ENCODE measurements around the gene TFCP2L1. TPM values are rescaled to one million over a fixed set of nuclear protein-coding genes. Genes with fewer than 3 reads are reported as not detected.
"Not testable (repeated sequence)": the region's sequence is repeated elsewhere in the genome, so short reads cannot be mapped to it uniquely, and the experiment has no call there.

Gene TFCP2L1
- total RNA-seq, 2 experiments from 2014 or later: 0.03 to 0.06 TPM

GRCh38 chr2:121227381-121228144 lies 57.4 kb downstream of the TFCP2L1 start:
- DNase-seq; H3K36me3 Mint-ChIP-seq; H3K4me3 Mint-ChIP-seq; H3K27ac Mint-ChIP-seq; H3K27me3 Mint-ChIP-seq; H3K9me3 Mint-ChIP-seq; POLR2A ChIA-PET; H3K4me1 Mint-ChIP-seq; ATAC-seq (ENCODE audit: low read depth): not testable (repeated sequence)

- H3K27ac Mint-ChIP-seq; H3K27me3 Mint-ChIP-seq; H3K4me1 Mint-ChIP-seq; H3K9me3 Mint-ChIP-seq; H3K36me3 Mint-ChIP-seq; H3K4me3 Mint-ChIP-seq; POLR2A ChIA-PET; DNase-seq; ATAC-seq (ENCODE audit: low read depth): not testable (repeated sequence)
Measured at GRCh38 chr2:121225681-121226080, 59.3 kb downstream of the TFCP2L1 start.

DNA sequence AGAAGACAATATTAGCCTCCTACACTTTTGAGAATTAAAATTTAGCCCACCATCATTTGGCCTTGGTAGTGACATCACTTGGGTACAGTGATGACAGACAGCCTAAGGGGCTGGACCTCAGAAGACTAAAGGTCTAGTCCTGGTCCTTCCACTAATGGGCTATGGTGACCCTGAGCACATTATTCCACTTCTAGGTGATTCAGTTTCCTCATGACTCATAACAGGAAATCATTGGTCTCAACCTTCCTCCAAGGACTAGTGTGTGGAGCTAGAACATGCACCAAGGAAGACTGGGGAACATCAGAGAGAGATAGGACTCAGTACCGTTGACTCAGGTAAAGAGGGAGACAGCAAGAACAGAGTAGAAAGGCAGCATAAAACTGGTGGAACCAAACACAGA lies 64.0 kb downstream of the TFCP2L1 start:
- POLR2A ChIA-PET: no interaction called here
- Mint-ChIP-seq H3K4me3 (no peak overlapping the region), H3K27me3 (peaks cover 8% of the 10 kb centered on the region), H3K27ac (no peak overlapping the region), H3K4me1 (no peaks in the 10 kb centered on the region), H3K36me3 (no peaks in the 10 kb centered on the region), H3K9me3 (no peaks in the 10 kb centered on the region)
- DNase-seq (no peak), ATAC-seq (ENCODE audit: low read depth) (no peak)

DNA sequence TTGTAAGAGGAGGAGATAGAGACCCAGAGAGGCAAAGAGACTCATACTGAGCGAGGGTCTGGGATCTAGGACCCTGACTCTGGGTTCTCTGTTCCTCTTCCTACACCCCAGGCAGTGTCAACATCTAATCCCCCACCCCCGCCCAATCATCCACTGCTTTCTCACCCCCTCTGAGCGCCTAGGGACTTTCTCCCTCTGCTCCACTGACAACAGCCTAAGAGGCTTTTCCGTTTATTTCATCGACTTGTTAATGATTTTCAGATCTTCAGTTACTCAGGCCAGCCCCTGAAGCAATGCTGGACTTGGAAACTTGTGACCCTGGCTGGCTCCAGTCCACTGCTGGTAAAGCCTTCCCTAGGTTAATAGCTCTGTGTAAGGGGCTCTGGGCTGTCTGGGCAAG lies 65.1 kb downstream of the TFCP2L1 start:
- H3K27ac Mint-ChIP-seq: no peak overlapping the region
- no peaks in the 10 kb centered on the region for H3K36me3 Mint-ChIP-seq
- DNase-seq (no peak), ATAC-seq (ENCODE audit: low read depth) (no peak)
- H3K4me1 Mint-ChIP-seq: no peaks in the 10 kb centered on the region
- peaks cover 8% of the 10 kb centered on the region for H3K27me3 Mint-ChIP-seq
- H3K4me3 Mint-ChIP-seq: no peak overlapping the region
- H3K9me3 Mint-ChIP-seq: no peaks in the 10 kb centered on the region
- POLR2A ChIA-PET: no interaction called here

DNA sequence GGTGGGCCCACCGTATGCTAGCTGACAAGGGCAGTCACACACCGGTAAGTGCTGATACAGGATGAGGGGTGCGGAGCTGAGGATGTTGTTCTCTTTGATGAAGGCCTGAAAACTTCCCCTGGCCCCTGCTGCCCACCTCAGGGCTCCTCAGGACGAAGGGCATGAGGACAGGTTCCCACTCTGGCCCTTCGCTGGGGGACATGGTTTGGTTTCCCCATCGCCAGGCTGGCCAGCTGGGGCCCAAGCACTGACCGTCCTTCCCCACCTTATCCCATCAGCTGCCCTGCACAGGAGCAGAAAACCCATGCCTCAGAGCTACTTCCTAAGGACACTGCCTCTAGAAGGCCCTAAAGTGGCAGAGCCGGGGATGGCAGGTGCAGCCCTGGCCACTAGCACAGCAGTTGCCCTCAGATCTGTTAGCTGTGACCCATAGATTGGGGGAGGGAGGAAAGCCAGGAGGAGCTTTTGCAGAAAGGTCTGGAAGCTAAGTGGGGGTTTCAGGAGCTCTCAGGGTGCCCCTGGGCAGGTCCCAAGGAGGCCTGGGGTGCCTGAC lies 66.5 kb downstream of the TFCP2L1 start:
- no peak overlapping the region for H3K27ac Mint-ChIP-seq
- no peaks in the 10 kb centered on the region for H3K4me1 Mint-ChIP-seq
- peaks cover 8% of the 10 kb centered on the region for H3K27me3 Mint-ChIP-seq
- DNase-seq (no peak), ATAC-seq (ENCODE audit: low read depth) (no peak)
- POLR2A ChIA-PET: no interaction called here
- no peak overlapping the region for H3K4me3 Mint-ChIP-seq
- no peaks in the 10 kb centered on the region for H3K36me3 Mint-ChIP-seq
- no peaks in the 10 kb centered on the region for H3K9me3 Mint-ChIP-seq

- DNase-seq (no peak), ATAC-seq (ENCODE audit: low read depth) (no peak)
- H3K4me3 Mint-ChIP-seq: no peak overlapping the region
- POLR2A ChIA-PET: no interaction called here
- H3K27ac Mint-ChIP-seq: no peak overlapping the region
- peaks cover 5% of the 10 kb centered on the region for H3K27me3 Mint-ChIP-seq
- H3K4me1 Mint-ChIP-seq: no peaks in the 10 kb centered on the region
- H3K36me3 Mint-ChIP-seq: no peaks in the 10 kb centered on the region
- H3K9me3 Mint-ChIP-seq: no peaks in the 10 kb centered on the region
Measured at GRCh38 chr2:121217627-121218026, 67.4 kb downstream of the TFCP2L1 start.

- Mint-ChIP-seq H3K27ac (no peak overlapping the region), H3K27me3 (no peaks in the 10 kb centered on the region), H3K4me1 (no peaks in the 10 kb centered on the region), H3K9me3 (no peaks in the 10 kb centered on the region), H3K36me3 (no peaks in the 10 kb centered on the region), H3K4me3 (no peak overlapping the region)
- no peak for DNase-seq
- ATAC-seq (ENCODE audit: low read depth): no peak
- POLR2A ChIA-PET: no interaction called here
Measured at GRCh38 chr2:121214296-121214695, 70.7 kb downstream of the TFCP2L1 start.

DNA sequence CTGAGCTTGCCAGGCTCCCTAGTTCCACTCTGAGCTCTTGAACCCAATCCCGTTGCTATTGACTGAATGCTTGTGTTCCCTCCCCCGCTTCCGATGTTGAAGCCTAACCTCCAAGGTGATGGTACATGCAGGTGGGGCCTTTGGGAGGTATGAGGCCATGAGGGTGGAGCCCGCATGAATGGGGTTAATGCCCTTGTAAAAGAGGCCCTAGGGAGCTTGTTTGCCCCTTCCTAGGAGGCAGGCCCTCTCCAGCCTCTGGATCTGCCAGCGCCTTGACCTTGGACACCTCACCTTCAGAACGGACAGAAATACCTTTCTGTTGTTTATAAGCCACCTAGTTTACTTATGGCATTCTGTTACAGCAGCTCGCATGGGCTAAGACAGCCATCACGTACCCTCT lies 71.6 kb downstream of the TFCP2L1 start:
- DNase-seq (no peak), ATAC-seq (ENCODE audit: low read depth) (no peak)
- Mint-ChIP-seq H3K4me1 (no peaks in the 10 kb centered on the region), H3K27me3 (no peaks in the 10 kb centered on the region), H3K9me3 (no peaks in the 10 kb centered on the region), H3K36me3 (no peaks in the 10 kb centered on the region), H3K27ac (no peak overlapping the region), H3K4me3 (no peak overlapping the region)
- POLR2A ChIA-PET: no interaction called here

GRCh38 chr2:121212661-121213325 lies 72.2 kb downstream of the TFCP2L1 start:
- Mint-ChIP-seq H3K36me3 (no peaks in the 10 kb centered on the region), H3K9me3 (no peaks in the 10 kb centered on the region)

DNA sequence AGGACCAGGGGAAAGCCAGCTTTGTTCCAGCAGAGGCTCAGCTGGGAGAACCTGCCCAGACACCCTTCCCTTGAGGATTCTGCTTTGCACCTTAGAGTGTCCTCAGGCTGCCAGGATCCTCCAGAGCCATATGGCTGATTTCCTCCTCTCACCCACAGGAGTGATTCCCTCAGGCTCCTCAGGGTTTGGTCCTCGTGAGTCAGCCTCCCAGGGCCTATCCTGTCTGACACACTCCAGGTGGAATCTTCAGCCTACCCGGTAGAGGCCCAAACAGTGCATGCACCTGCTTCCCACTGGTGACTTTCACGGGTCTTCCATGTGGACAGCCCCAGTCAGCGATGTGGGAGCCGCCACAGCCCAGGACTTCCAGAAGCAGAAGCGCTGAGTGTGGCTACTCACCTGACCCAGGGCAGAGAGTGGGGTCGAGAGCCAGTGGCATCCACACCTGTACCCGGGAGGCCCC lies 73.3 kb downstream of the TFCP2L1 start:
- H3K27ac Mint-ChIP-seq: no peak overlapping the region
- no peaks in the 10 kb centered on the region for H3K36me3 Mint-ChIP-seq
- DNase-seq (no peak), ATAC-seq (ENCODE audit: low read depth) (no peak)
- POLR2A ChIA-PET: no interaction called here
- H3K27me3 Mint-ChIP-seq: no peaks in the 10 kb centered on the region
- H3K4me1 Mint-ChIP-seq: no peaks in the 10 kb centered on the region
- no peak overlapping the region for H3K4me3 Mint-ChIP-seq
- H3K9me3 Mint-ChIP-seq: no peaks in the 10 kb centered on the region

More at GRCh38 chr2:121212661-121213325, 72.2 kb downstream of the TFCP2L1 start:
- H3K27ac Mint-ChIP-seq: no peak overlapping the region
- no peak overlapping the region for H3K4me3 Mint-ChIP-seq
- no peaks in the 10 kb centered on the region for H3K27me3 Mint-ChIP-seq
- no peak for DNase-seq
- POLR2A ChIA-PET: no interaction called here
- no peaks in the 10 kb centered on the region for H3K4me1 Mint-ChIP-seq
- ATAC-seq (ENCODE audit: low read depth): no peak

DNA sequence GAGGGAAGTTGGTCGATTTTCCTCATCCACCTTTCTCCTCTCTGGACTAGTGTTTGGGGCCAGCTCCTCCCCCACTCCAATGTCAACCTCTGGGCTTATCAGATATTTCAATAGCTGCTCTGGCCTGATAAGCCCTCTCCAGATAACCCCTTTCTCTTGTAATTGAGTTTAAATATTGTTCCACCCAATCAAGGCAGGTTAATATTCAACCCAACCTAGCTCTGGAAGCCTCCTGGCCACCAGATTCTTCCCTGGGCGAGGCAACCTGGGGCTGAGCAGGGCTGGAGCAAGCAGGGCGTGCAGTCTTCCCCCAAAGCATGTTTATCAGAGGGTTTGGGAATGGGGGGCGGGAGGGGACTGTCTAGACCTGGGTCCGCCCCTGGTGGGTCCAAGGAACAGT lies 73.8 kb downstream of the TFCP2L1 start:
- H3K4me1 Mint-ChIP-seq: no peaks in the 10 kb centered on the region
- no peak overlapping the region for H3K4me3 Mint-ChIP-seq
- DNase-seq (no peak), ATAC-seq (ENCODE audit: low read depth) (no peak)
- H3K9me3 Mint-ChIP-seq: no peaks in the 10 kb centered on the region
- no peak overlapping the region for H3K27ac Mint-ChIP-seq
- no peaks in the 10 kb centered on the region for H3K36me3 Mint-ChIP-seq
- no peaks in the 10 kb centered on the region for H3K27me3 Mint-ChIP-seq
- POLR2A ChIA-PET: no interaction called here

GRCh38 chr2:121210691-121211090 lies 74.3 kb downstream of the TFCP2L1 start:
- no peak overlapping the region for H3K4me3 Mint-ChIP-seq
- H3K9me3 Mint-ChIP-seq: no peaks in the 10 kb centered on the region
- H3K27ac Mint-ChIP-seq: no peak overlapping the region
- H3K4me1 Mint-ChIP-seq: no peaks in the 10 kb centered on the region
- H3K36me3 Mint-ChIP-seq: no peaks in the 10 kb centered on the region
- DNase-seq (no peak), ATAC-seq (ENCODE audit: low read depth) (no peak)
- POLR2A ChIA-PET: no interaction called here
- no peaks in the 10 kb centered on the region for H3K27me3 Mint-ChIP-seq

DNA sequence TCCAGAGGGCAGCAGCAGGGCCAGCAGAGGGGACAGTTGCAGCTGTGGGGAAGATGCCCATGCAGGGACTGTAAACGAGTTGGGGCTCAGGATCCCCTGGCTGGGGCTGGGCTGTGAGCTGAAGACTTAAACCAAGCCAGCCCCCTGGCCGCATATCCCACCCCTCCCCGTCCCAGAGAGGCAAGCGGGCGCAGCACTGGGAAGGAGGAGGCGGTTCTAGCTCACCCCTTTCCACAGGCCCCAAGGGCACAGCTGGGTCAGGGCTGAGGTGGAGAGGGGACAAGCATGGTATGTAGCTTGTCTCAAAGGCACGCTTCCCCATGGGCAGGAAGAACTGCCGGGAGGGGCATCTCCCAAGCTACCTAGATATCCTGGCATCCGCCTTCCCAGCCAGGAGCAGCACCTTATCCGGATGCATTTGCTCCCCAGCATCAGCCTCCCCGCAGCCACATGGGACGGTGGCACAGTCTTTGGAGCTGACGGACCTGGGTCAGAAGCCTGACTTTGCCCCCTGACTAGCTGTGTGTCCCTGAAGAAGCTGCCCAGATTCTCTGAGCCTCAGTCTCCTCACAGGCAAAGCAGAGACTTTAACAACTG lies 75.9 kb downstream of the TFCP2L1 start:
- H3K27me3 Mint-ChIP-seq: no peaks in the 10 kb centered on the region
- no peaks in the 10 kb centered on the region for H3K9me3 Mint-ChIP-seq
- no peak for DNase-seq
- POLR2A ChIA-PET: no interaction called here
- H3K27ac Mint-ChIP-seq: no peak overlapping the region
- no peak overlapping the region for H3K4me3 Mint-ChIP-seq
- H3K4me1 Mint-ChIP-seq: no peaks in the 10 kb centered on the region
- H3K36me3 Mint-ChIP-seq: no peaks in the 10 kb centered on the region
- no peak for ATAC-seq (ENCODE audit: low read depth)

GRCh38 chr2:121207494-121207893 lies 77.5 kb downstream of the TFCP2L1 start:
- Mint-ChIP-seq H3K4me1 (no peaks in the 10 kb centered on the region), H3K27ac (no peak overlapping the region), H3K4me3 (no peak overlapping the region), H3K27me3 (no peaks in the 10 kb centered on the region), H3K36me3 (no peaks in the 10 kb centered on the region), H3K9me3 (no peaks in the 10 kb centered on the region)
- no peak for ATAC-seq (ENCODE audit: low read depth)
- POLR2A ChIA-PET: no interaction called here
- no peak for DNase-seq
